Measurements from ENCODE around the gene PARD3B. TPM values are rescaled to one million over a fixed set of nuclear protein-coding genes. Genes with fewer than 3 reads are reported as not detected.

PARD3B gene
- total and polyA plus RNA-seq, 2 of the 4 experiments (the other 2 are of a cell fraction), result 3.3 to 15.6 TPM

DNA sequence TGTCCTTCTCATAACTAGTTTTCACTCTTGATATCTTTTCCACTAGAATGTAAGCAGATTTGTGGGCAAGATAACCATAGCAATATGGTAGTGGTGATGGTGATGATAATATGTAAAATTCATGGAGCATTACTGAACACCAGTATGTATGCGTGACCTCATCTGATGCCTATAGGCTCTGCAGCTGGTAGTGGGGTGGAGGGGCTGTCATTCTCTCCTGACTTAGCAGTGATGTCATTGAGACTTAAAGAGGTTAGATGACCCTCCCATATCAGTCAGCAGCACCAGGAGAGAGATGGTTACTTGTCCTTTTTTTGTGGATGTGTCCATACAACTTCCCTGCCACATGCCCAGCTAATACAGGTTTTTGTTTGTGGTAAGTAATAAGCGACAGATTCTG lies 27.9 kb downstream of the PARD3B start:
- ATAC-seq (ENCODE audit: low read depth) (no peak), DNase-seq (no peak)
- no peak overlapping the region for H2BK15ac ChIP-seq (ENCODE audit: low read depth, low read length)
- peaks cover 24% of the 10 kb centered on the region for H4K20me1 ChIP-seq (ENCODE audit: insufficient read depth, low read length)
- H2BK120ac ChIP-seq (ENCODE audit: low read depth, low read length), result no peak overlapping the region
- H2AK5ac ChIP-seq (ENCODE audit: low read depth, low read length), result no peak overlapping the region
- H2AK9ac ChIP-seq (replicated peaks; ENCODE audit: low read depth, low read length, poor library complexity), result peak overlapping the region; percentile 7
- intact Hi-C loops (cut with micrococcal nuclease) (no loop called here), in situ Hi-C loops (cut with MboI; ENCODE audit: low sequenced_read_pairs) (no loop called here), dilution Hi-C loops (cut with HindIII; ENCODE audit: low sequenced_read_pairs, unreplicated experiment) (no loop called here)
- no peak overlapping the region for H3K56ac ChIP-seq (ENCODE audit: extremely low read depth, insufficient read depth, low read length)
- H4K91ac ChIP-seq (ENCODE audit: insufficient read depth, low read depth, low read length), result no peak overlapping the region
- no peak overlapping the region for H2AFZ ChIP-seq (replicated peaks; ENCODE audit: low read length, poor library complexity)
- H3K4ac ChIP-seq (ENCODE audit: low read depth, low read length), result no peak overlapping the region
- H3K23ac ChIP-seq (ENCODE audit: low read depth, low read length), result no peak overlapping the region
- H3K9me1 ChIP-seq (ENCODE audit: insufficient read depth, low read length), result peaks cover 8% of the 10 kb centered on the region; the same call in 1 of the 2 replicates
- ChIA-PET CTCF (no interaction called here), POLR2A (ENCODE audit: unreplicated experiment) (no interaction called here)
- BruUV-seq (replicated peaks), result no TSS peak
- H3K36me3 ChIP-seq (ENCODE audit: control insufficient read depth, insufficient read depth, low read length), result no peaks in the 10 kb centered on the region; the same call in 1 of the 2 replicates
- TF ChIP-seq, protein P1, sequence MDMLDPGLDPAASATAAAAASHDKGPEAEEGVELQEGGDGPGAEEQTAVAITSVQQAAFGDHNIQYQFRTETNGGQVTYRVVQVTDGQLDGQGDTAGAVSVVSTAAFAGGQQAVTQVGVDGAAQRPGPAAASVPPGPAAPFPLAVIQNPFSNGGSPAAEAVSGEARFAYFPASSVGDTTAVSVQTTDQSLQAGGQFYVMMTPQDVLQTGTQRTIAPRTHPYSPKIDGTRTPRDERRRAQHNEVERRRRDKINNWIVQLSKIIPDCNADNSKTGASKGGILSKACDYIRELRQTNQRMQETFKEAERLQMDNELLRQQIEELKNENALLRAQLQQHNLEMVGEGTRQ (IDR thresholded peaks at IDR 0.05; ENCODE audit: low read depth, low read length), result no peak
- TF ChIP-seq BHLHE40 (IDR thresholded peaks at IDR 0.05; ENCODE audit: low read depth, low read length), result no peak
- TF ChIP-seq CEBPB (IDR thresholded peaks at IDR 0.05; ENCODE audit: low read depth, low read length), result no peak
- no peak for TF ChIP-seq RAD21 (IDR thresholded peaks at IDR 0.05; ENCODE audit: low read length)
- no peak for TF ChIP-seq MAFK (IDR thresholded peaks at IDR 0.05; ENCODE audit: low read depth, low read length)
- TF ChIP-seq, protein P2, sequence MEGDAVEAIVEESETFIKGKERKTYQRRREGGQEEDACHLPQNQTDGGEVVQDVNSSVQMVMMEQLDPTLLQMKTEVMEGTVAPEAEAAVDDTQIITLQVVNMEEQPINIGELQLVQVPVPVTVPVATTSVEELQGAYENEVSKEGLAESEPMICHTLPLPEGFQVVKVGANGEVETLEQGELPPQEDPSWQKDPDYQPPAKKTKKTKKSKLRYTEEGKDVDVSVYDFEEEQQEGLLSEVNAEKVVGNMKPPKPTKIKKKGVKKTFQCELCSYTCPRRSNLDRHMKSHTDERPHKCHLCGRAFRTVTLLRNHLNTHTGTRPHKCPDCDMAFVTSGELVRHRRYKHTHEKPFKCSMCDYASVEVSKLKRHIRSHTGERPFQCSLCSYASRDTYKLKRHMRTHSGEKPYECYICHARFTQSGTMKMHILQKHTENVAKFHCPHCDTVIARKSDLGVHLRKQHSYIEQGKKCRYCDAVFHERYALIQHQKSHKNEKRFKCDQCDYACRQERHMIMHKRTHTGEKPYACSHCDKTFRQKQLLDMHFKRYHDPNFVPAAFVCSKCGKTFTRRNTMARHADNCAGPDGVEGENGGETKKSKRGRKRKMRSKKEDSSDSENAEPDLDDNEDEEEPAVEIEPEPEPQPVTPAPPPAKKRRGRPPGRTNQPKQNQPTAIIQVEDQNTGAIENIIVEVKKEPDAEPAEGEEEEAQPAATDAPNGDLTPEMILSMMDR (conservative IDR thresholded peaks at IDR 0.05; ENCODE audit: low read depth, low read length), result no peak
- TF ChIP-seq NFE2L2 (IDR thresholded peaks at IDR 0.05; ENCODE audit: low read depth, low read length), result no peak
- TF ChIP-seq, protein P3, sequence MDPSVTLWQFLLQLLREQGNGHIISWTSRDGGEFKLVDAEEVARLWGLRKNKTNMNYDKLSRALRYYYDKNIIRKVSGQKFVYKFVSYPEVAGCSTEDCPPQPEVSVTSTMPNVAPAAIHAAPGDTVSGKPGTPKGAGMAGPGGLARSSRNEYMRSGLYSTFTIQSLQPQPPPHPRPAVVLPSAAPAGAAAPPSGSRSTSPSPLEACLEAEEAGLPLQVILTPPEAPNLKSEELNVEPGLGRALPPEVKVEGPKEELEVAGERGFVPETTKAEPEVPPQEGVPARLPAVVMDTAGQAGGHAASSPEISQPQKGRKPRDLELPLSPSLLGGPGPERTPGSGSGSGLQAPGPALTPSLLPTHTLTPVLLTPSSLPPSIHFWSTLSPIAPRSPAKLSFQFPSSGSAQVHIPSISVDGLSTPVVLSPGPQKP (IDR thresholded peaks at IDR 0.05; ENCODE audit: borderline replicate concordance, low read depth, low read length), result no peak
- TF ChIP-seq POLR2A (IDR thresholded peaks at IDR 0.05; ENCODE audit: low read depth, low read length), result no peak
- TF ChIP-seq MAZ (IDR thresholded peaks at IDR 0.05; ENCODE audit: borderline replicate concordance, low read depth, low read length), result no peak
- no peak for TF ChIP-seq CHD1 (IDR thresholded peaks at IDR 0.05; ENCODE audit: low read depth, low read length)
- TF ChIP-seq FOS (IDR thresholded peaks at IDR 0.05; ENCODE audit: low read depth, low read length), result no peak
- TF ChIP-seq RCOR1 (IDR thresholded peaks at IDR 0.05; ENCODE audit: insufficient replicate concordance, low read length), result no peak
- no peak for TF ChIP-seq MXI1 (IDR thresholded peaks at IDR 0.05; ENCODE audit: borderline replicate concordance, low read depth, low read length)
- TF ChIP-seq RFX5 (IDR thresholded peaks at IDR 0.05; ENCODE audit: low read depth, low read length), result no peak
- no peak for TF ChIP-seq SMC3 (IDR thresholded peaks at IDR 0.05; ENCODE audit: low read depth, low read length)
- peaks cover 37 to 63% of the 10 kb centered on the region in 2 experiments for H3K79me1 ChIP-seq (ENCODE audit: low read depth in 1 of 2, low read length in 2 of 2)
- no peaks in the 10 kb centered on the region for H3K27me3 ChIP-seq (ENCODE audit: control insufficient read depth, insufficient read depth, low read length)
- H4K8ac ChIP-seq (ENCODE audit: low read depth in 2 of 2, low read length in 2 of 2), result no peak overlapping the region
- peak overlapping the region; percentile 44; the same call in 1 of the 2 replicates for H3K14ac ChIP-seq (replicated peaks; ENCODE audit: low read depth, low read length)
- no peaks in the 10 kb centered on the region for H3K9me3 ChIP-seq (ENCODE audit: control insufficient read depth, insufficient read depth, low read length)
- H2BK20ac ChIP-seq (ENCODE audit: low read depth, low read length), result no peak overlapping the region
- H3K4me1 ChIP-seq (ENCODE audit: control insufficient read depth, insufficient read depth, low read length), result no peaks in the 10 kb centered on the region
- H3K9ac ChIP-seq (ENCODE audit: low read depth, low read length), result no peak overlapping the region
- no peak overlapping the region for H3K27ac ChIP-seq (ENCODE audit: insufficient read depth, low read length)
- H3K4me2 ChIP-seq (ENCODE audit: low read depth, low read length), result no peak overlapping the region
- WGBS, 2 experiments (ENCODE audit: extremely low coverage in 2 of 2, insufficient read length in 1 of 2), result no CpG with 5 or more reads among the region's 2 CpGs
- no peak overlapping the region for H4K5ac ChIP-seq (ENCODE audit: low read depth, low read length)
- no peak overlapping the region for H3K4me3 ChIP-seq (ENCODE audit: insufficient read depth, low read depth, low read length)
- no peak overlapping the region for H2BK5ac ChIP-seq (ENCODE audit: low read depth, low read length, poor library complexity, severe bottlenecking)
- H3K18ac ChIP-seq (ENCODE audit: low read depth, low read length), result no peak overlapping the region
